WTC11 (cell line): ENCODE data around the gene CD1B. TPM values are rescaled to one million over a fixed set of nuclear protein-coding genes. Genes with fewer than 3 reads are reported as not detected.

Experiments used
- ATAC-seq: fragments of 200-7000 bp; cut with Tn5 transposase; 2 replicates; pipeline ENCODE4 v1.10.0; 2021; ENCODE audit warnings: mild to moderate bottlenecking, moderate library complexity
- CTCF ChIA-PET: fragments of 300-600 bp; sonication (Branson Sonifier 250); formaldehyde crosslinking; loops from one replicate; lab custom pipeline; 2021; ENCODE audit warnings: antibody characterized with exemption; lab: Charles Lee
- POLR2A ChIA-PET: fragments of 350-600 bp; sonication (Branson Sonifier 250); formaldehyde crosslinking; loops from one replicate; lab custom pipeline; 2021; ENCODE audit warnings: antibody characterized with exemption; lab: Charles Lee
- DNase-seq: peaks from one replicate; pipeline ENCODE4 v3.0.0; 2021; ENCODE audit warnings: low spot score
- H3K27ac Mint-ChIP-seq: 2 replicates; pipeline ENCODE4 v1.8.0; 2021; ENCODE audit warnings: mixed read lengths
- H3K27me3 Mint-ChIP-seq: 2 replicates; pipeline ENCODE4 v1.8.0; 2021; ENCODE audit warnings: low read depth, mild to moderate bottlenecking, moderate library complexity, mixed read lengths
- H3K36me3 Mint-ChIP-seq: 2 replicates; pipeline ENCODE4 v1.8.0; 2021; ENCODE audit warnings: mixed read lengths
- H3K4me1 Mint-ChIP-seq: 2 replicates; pipeline ENCODE4 v1.8.0; 2022; ENCODE audit warnings: mixed read lengths
- H3K4me3 Mint-ChIP-seq: 2 replicates; pipeline ENCODE4 v1.8.0; 2021; ENCODE audit warnings: mild to moderate bottlenecking, moderate library complexity, mixed read lengths
- H3K9me3 Mint-ChIP-seq: 2 replicates; pipeline ENCODE4 v1.8.0; 2021; ENCODE audit warnings: mixed read lengths
- ATF3 ChIP-seq: sonication (generic); formaldehyde crosslinking; conservative IDR thresholded peaks from 2 replicates; pipeline ENCODE4 v1.8.1; 2022; ENCODE audit warnings: mild to moderate bottlenecking, missing genetic modification reagents
- CBFB ChIP-seq: sonication (generic); formaldehyde crosslinking; IDR thresholded peaks from 2 replicates; pipeline ENCODE4 v1.8.1; 2022; ENCODE audit warnings: mild to moderate bottlenecking, low read depth, missing genetic modification reagents
- CTCF ChIP-seq: fragments of 200-600 bp; IDR thresholded peaks from 2 replicates; pipeline ENCODE4 v1.8.0; 2022; ENCODE audit warnings: antibody characterized with exemption
- FOXK1 ChIP-seq: sonication (generic); formaldehyde crosslinking; IDR thresholded peaks from 2 replicates; pipeline ENCODE4 v1.8.0; 2022; ENCODE audit warnings: mild to moderate bottlenecking, moderate library complexity, missing genetic modification reagents
- FOXP4 ChIP-seq: sonication (generic); formaldehyde crosslinking; IDR thresholded peaks from 2 replicates; pipeline ENCODE4 v1.8.0; 2022; ENCODE audit warnings: mild to moderate bottlenecking, missing genetic modification reagents
- HMGA2 ChIP-seq: fragments of 250-450 bp; sonication (Bioruptor Pico); IDR thresholded peaks from 2 replicates; pipeline ENCODE4 v1.4.0; 2021; ENCODE audit warnings: mild to moderate bottlenecking, moderate library complexity
- MAX ChIP-seq: sonication (generic); formaldehyde crosslinking; IDR thresholded peaks from 2 replicates; pipeline ENCODE4 v1.8.0; 2022; ENCODE audit warnings: mild to moderate bottlenecking, missing genetic modification reagents
- NFYB ChIP-seq: sonication (generic); formaldehyde crosslinking; conservative IDR thresholded peaks from 2 replicates; pipeline ENCODE4 v1.8.0; 2022; ENCODE audit warnings: low read depth, missing genetic modification reagents
- OVOL2 ChIP-seq: fragments of 250-450 bp; sonication (Bioruptor Pico); IDR thresholded peaks from 2 replicates; pipeline ENCODE4 v1.9.0; 2021; ENCODE audit warnings: mild to moderate bottlenecking, borderline replicate concordance
- SOX15 ChIP-seq: fragments of 250-450 bp; sonication (Bioruptor Pico); IDR thresholded peaks from 2 replicates; pipeline ENCODE4 v1.9.0; 2021; ENCODE audit warnings: mild to moderate bottlenecking
- USF1 ChIP-seq: sonication (generic); formaldehyde crosslinking; IDR thresholded peaks from 2 replicates; pipeline ENCODE4 v1.8.0; 2022; ENCODE audit warnings: mild to moderate bottlenecking, missing genetic modification reagents
- ZBTB43 ChIP-seq: sonication (generic); formaldehyde crosslinking; IDR thresholded peaks from 2 replicates; pipeline ENCODE4 v1.8.1; 2023; ENCODE audit warnings: mild to moderate bottlenecking, missing genetic modification reagents
- ZNF281 ChIP-seq: sonication (generic); formaldehyde crosslinking; IDR thresholded peaks from 2 replicates; pipeline ENCODE4 v1.8.0; 2023; ENCODE audit warnings: mild to moderate bottlenecking, missing genetic modification reagents
- ZNF416 ChIP-seq: fragments of 250-450 bp; sonication (Bioruptor Pico); IDR thresholded peaks from 2 replicates; pipeline ENCODE4 v1.9.0; 2021; ENCODE audit warnings: mild to moderate bottlenecking, inconsistent platforms
- ZNF425 ChIP-seq: fragments of 250-450 bp; sonication (Bioruptor Pico); conservative IDR thresholded peaks from 2 replicates; pipeline ENCODE4 v1.9.0; 2021; ENCODE audit warnings: mild to moderate bottlenecking
- total RNA-seq: library from RNA; stranded (reverse); gene quantifications from 3 replicates; pipeline ENCODE4 v1.2.3, GENCODE V29; 2021

CD1B gene
- total RNA-seq, 1 experiment from 2014 or later: not detected

GRCh38 chr1:158328426-158328825 lies 2.9 kb downstream of the CD1B start (continued):
- TF ChIP-seq ZNF425 (CRISPR knock-in tag) (no peak), FOXP4 (CRISPR knock-in tag) (no peak), ZNF281 (CRISPR knock-in tag) (no peak), ZNF416 (CRISPR knock-in tag) (no peak), MAX (CRISPR knock-in tag) (no peak), NFYB (no peak), USF1 (CRISPR knock-in tag) (no peak), FOXK1 (no peak)

GRCh38 chr1:158327481-158327880 lies 3.9 kb downstream of the CD1B start:
- no peaks in the 10 kb centered on the region for H3K27me3 Mint-ChIP-seq
- CTCF ChIA-PET: interaction anchor here (0.7 kb wide), 1 partner anchor 123 kb away, joined by 3 read pairs; no protein-coding TSS in a partner anchor
- no peaks in the 10 kb centered on the region for H3K9me3 Mint-ChIP-seq
- H3K36me3 Mint-ChIP-seq: no peaks in the 10 kb centered on the region
- POLR2A ChIA-PET: no interaction called here
- H3K4me1 Mint-ChIP-seq: no peaks in the 10 kb centered on the region
- TF ChIP-seq HMGA2 (CRISPR knock-in tag): no peak
- TF ChIP-seq ATF3 (CRISPR knock-in tag): no peak
- TF ChIP-seq CTCF: no peak
- TF ChIP-seq SOX15: no peak
- TF ChIP-seq OVOL2 (CRISPR knock-in tag): no peak
- ATAC-seq (no peak), DNase-seq (no peak)
- no peak overlapping the region for H3K4me3 Mint-ChIP-seq
- no peak overlapping the region for H3K27ac Mint-ChIP-seq

- no peak overlapping the region for H3K4me3 Mint-ChIP-seq
- no peak for ATAC-seq
- peaks cover 13% of the 10 kb centered on the region for H3K9me3 Mint-ChIP-seq
- no peak overlapping the region for H3K27ac Mint-ChIP-seq
- DNase-seq: no peak
- H3K27me3 Mint-ChIP-seq: no peaks in the 10 kb centered on the region; the same call in 1 of the 2 replicates
- ChIA-PET CTCF (no interaction called here), POLR2A (no interaction called here)
- peaks cover 4% of the 10 kb centered on the region for H3K4me1 Mint-ChIP-seq
- H3K36me3 Mint-ChIP-seq: peaks cover 6% of the 10 kb centered on the region
- TF ChIP-seq ZBTB43 (CRISPR knock-in tag): no peak
- TF ChIP-seq HMGA2 (CRISPR knock-in tag): no peak
- no peak for TF ChIP-seq CBFB (CRISPR knock-in tag)
These were observed 6.9 kb downstream of the CD1B start for GRCh38 chr1:158324395-158324794.
